Activated naive CD4-positive, alpha-beta T cell treated with anti-CD3 and anti-CD28 coated beads, Interleukin-2, amount 50 U/mL, for 16 hours (primary cell): Measurements from ENCODE around the gene GRXCR1.

Experiments
- DNase-seq: peaks from one replicate; pipeline ENCODE4 v3.0.0-alpha.2; 2020

GRXCR1 gene

DNA sequence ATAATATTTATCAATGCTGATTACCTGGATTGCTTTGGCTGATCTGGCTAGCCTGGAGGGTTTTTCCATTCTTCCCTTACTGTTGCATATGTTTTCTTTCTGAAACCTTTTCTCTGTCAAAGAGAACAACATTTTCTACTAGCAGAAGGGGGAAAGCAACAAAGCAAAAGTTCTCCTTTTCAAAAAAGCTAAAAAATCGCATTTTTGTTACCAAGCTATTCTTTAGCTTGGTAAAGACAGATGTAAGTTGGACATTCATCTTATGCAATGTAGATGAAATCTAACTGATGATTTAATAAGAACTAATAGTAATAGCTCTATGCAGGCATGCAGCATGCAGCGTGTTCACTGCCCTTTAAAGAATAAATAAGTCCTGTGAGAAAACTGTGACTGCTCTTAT lies at the start of gene GRXCR1:
Gene GRXCR1, plus strand, starts transcription at position 301 of the 400 bp plus-strand sequence. CDS start 554 bp downstream, outside the sequence.
- DNase-seq, result no peak

DNA sequence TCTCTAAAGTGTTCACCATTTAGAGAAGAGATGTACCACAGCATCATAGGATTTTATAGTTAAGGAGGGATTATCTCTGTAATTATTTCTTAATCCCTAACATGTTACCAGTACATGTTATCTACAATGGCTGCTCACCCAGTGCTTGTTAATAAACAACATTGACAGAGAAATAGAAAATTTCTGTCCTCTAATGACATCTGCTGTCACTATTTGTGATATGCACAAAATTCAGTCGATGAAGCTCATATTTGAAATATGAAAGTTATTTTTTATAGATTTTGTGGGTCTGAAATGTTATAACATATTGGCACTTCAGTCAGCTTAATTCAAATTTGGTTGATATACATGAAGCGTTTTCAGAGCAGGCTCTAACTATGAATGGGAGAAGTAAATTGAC lies 48.8 kb upstream of the GRXCR1 start:
- DNase-seq, result no peak

- DNase-seq, result no peak
These were observed 48.0 kb upstream of the GRXCR1 start for GRCh38 chr4:42844422-42845070.

- no peak for DNase-seq
These were observed 46.9 kb upstream of the GRXCR1 start for GRCh38 chr4:42845586-42845985.

GRCh38 chr4:42855779-42856178 lies 36.7 kb upstream of the GRXCR1 start:
- no peak for DNase-seq

DNA sequence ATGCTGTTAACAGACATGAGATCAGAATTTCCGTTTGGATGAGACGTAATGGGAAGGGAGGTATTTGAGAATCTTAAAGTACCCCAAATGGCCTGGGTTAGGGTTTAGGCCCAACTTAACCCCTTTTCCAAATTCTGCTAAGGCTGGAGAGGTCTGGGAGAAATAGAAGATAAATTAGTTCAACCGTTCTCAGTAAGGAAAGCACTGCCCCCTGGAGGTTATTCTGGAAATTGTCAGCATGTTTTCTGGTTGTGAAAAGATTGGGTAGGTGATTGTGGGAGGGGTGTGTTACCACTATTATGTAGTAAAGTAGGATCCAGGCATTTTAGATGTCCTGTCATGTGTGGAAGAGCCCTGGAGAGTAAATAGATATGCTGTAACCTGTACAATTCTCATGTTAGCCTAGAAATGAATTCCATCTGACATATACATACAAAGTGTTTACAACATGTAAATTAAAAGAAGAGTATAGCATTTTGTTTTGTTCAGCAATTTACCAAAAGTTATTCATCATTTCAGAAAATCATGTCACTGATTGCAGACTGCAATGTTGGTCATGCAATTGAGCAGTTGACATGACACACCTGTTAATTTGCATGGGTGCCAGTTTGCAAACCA lies 26.8 kb upstream of the GRXCR1 start:
- peak; percentile 28 for DNase-seq

GRCh38 chr4:42871261-42871660 lies 21.3 kb upstream of the GRXCR1 start:
- no peak for DNase-seq

GRCh38 chr4:42871671-42872290 lies 20.7 kb upstream of the GRXCR1 start:
- DNase-seq, result no peak

DNA sequence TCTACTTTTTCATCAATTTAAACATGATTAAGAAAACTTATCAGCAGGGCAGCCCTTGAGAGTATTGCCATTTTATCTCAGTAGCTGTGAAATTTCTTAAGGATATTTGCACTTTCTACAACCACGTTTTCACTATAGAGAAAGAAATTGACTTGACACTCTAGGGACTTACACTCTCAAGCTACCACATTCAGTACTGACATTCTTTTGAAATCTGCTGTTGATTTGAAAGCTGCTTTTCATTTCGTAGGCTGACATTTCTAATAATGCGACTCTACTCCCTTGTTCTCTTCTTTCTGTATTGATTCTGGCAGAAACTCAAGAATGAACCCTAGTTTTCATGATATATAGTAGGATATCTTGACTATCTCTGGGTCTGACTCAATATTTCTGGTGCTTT lies 13.7 kb upstream of the GRXCR1 start:
- DNase-seq, result no peak

DNA sequence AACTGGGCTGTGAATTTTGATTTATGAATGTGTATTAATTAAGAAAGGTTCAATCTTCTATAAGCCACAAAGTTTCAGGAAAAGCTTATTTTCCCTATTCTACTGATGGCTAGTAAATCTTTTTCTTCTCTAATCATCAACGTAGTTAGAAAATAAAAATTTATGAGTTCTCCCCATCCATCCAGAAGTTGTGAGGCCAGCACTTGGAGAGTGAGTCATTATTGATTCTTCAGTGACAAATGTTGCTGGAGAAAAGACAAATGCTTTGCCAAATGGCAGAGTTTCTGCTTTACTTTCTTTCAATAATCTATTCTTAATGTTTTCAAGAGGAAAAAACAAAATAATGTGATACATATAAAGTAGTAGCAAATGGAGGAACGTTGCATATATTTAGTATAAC lies 11.3 kb upstream of the GRXCR1 start:
- no peak for DNase-seq

DNA sequence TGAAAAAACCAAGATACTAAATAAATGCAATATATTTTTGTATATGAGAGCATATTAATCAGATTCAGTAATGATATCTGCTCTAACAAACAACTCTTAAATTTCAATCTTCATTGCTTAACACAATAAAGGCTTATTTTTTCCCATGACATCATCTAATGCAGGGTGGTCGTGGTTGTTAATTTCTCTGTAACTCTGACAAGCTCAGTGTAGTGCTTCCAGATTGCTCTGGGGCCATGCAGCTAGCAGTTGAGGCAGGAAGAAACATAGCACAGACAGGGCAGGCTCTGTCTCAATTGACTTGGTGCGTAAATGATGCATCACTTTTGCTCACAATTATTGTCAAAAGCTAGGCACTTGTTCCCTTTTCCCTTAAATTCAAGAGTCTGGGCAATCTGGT lies 869 bp upstream of the GRXCR1 start:
- no peak for DNase-seq

DNA sequence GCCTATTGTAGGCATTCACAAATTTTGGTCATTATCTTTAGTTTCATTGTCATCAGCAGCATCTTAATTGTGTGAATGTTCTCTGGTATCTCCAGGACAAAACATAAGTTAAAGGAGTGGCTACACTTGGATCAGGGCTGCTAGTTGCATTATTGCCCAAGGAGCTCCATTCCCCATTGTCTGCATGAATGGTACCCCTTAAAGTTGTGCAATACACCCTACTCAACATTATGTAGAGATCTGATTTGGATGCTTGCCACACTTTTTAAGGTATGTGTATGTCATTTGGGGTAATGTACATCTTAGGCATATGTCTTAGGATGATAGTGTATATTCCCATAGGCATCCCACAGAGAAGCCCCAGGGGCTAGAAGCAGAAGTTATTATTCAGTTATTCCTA lies 2.9 kb downstream of the GRXCR1 start:
- DNase-seq, result no peak

DNA sequence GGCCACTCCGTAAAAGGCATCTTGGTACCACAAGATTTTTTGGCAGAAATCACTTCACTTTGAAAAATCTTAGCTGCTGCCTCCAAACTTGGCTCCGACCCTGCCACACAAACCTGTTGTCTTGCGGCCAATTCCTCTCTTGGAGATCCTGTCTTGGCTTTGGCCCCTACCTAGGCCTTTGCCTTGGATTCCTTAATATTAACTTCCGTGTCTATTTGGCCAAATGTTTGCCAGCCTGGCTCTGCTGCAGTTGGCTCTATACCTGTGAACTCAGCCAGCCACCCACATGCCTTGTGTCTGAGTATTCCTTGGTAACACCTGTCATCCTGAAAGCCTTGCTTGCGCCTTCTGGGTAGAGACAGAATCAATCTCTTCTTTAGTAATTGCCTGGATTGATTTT lies 12.5 kb downstream of the GRXCR1 start:
- DNase-seq, result no peak

GRCh38 chr4:42905591-42905990 lies 13.1 kb downstream of the GRXCR1 start:
- no peak for DNase-seq

- no peak for DNase-seq
These were observed 13.8 kb downstream of the GRXCR1 start for GRCh38 chr4:42906341-42906740.

- DNase-seq, result no peak
These were observed 14.6 kb downstream of the GRXCR1 start for GRCh38 chr4:42906891-42907759.

DNA sequence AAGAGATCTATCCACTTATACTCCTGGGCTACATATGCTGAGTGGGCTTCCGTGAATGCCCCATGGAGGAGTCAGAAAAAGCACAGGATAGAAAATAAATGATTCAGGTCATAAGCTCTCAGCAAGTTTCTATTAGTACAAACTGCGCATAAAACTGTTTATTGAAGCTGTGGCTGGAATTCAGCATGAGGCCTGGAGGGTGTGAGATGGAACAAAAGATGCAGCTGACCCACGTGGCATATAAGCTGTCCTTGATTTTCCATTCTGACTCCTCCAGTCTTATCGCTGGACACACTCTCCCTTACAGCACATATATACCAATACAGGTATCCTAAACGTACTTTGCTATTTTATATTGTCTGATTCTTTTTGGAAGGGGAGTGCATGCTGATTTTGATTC lies 17.9 kb downstream of the GRXCR1 start:
- DNase-seq, result no peak

GRCh38 chr4:42914937-42915336 lies 22.4 kb downstream of the GRXCR1 start:
- no peak for DNase-seq

DNA sequence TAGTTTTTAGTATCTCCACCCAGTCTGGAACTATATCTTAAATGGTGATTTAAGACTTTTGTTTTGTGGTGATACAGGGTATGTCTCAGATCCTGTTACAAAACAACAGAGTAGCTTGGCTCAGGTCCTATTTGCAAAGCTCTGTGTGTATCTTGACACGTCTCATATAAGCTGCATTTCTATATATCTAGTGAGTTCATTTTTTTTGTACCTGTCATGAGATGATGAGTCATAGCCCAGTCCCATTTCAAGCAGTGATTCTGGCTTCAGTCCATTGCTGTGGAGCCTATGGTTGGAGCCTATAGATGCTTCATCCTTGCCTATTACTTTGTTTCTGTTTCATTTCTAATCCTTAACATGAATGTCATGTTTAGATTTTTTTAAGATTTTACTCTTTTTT lies 23.0 kb downstream of the GRXCR1 start:
- DNase-seq, result no peak

DNA sequence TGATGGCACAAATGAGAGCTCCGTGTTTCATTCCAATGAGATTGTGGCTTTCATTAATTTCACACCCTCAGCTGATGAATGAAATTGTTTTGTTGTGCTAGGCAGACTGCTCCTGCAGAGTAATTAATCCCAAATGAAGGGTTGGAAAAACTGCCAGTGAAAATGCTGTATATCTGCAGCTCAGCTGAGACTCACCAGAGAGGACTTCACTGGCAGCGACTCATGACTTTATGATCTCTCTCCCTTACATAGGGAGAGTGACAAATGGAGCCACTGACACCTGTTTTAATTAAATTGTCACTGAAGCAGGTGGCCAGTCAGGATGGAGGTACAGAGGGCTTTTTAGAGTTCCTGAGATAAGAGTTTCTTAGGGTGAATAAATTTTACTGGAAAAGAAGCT lies 24.8 kb downstream of the GRXCR1 start:
- DNase-seq, result no peak

DNA sequence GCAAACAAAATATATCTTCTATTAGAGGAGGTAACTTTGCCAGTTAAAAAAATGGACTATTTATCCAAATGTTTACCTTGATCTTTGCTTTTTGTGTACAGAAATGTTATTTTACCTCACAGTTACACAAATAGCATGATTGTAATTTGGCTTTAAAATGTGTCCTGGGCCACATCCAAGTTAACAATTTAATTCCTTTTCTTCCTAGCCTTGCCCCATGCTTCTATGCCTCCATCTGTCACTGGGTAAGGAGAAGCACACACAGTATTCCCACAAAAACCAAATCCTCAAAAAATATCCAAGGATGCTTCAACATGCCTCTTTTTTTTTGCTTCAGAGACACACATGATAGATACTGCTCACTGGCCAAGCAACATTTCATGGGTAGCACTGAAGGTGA lies 30.9 kb downstream of the GRXCR1 start:
- DNase-seq, result no peak

DNA sequence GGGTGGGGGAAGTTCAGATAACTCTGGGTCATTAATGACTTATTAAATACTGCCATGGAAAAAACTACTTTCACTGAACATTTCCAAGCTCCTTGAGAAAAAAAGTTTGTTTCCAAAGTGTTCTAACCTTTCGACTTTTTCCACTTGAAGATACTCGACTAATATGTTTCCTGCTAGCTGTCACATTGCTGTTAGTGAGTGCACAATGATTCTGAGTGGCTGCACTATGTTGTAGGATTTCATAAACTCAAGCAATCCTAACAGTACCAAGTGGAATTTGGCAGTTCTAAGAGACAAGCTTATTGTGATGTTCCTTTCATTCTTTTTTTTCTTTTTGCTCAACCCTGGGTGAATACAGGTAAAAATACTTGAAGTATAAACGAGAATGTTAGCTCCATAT lies 33.4 kb downstream of the GRXCR1 start:
- DNase-seq, result no peak

- no peak for DNase-seq
These were observed 35.4 kb downstream of the GRXCR1 start for GRCh38 chr4:42927946-42928345.

DNA sequence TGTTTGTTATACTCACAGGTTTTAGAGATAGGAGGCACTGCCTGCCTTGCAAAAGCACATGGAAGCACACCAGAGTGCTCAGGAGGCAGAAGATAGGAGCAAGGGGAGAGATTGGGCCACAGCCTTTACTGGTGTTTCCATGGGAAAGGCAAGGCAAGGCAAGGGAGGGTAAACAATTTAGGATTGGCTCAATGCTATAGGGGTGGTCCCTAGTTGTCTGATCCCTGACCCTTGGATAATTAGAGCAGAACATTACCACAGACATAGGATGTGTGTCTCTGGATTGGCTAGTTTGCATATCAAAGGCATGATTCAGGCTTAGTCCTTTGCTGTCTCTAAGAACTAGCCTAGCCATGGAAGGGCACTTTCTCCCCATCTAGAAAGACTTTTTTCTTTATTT lies 36.1 kb downstream of the GRXCR1 start:
- no peak for DNase-seq
